Measurements from ENCODE around the gene CD164L2.

The CD164L2 gene

DNA sequence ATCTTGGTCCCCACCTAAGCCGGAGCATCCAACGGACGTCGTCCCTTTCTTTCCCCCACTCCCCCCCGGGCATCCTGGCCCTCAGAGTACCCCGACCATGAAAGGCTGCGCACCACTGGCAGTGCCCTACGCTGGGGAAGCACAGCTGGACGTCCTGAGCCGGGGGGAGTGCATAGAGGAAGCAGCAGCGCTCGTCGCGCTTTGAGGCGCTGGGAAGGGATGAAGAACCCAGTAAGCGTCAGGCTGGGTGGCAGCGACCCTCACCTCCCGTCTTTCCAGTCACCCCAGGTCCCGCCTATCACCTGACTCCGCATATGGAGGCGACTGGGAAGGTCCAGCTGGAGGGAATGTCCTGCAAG is 22.1 kb downstream of the CD164L2 start:
- DNase-seq: no peak

- DNase-seq: no peak
Measured at GRCh38 chr1:27360159-27361043, 22.7 kb downstream of the CD164L2 start.

- no peak for DNase-seq
Measured at GRCh38 chr1:27359822-27360158, 23.3 kb downstream of the CD164L2 start.

GRCh38 chr1:27358928-27359313 is 24.2 kb downstream of the CD164L2 start:
- DNase-seq: no peak

DNA sequence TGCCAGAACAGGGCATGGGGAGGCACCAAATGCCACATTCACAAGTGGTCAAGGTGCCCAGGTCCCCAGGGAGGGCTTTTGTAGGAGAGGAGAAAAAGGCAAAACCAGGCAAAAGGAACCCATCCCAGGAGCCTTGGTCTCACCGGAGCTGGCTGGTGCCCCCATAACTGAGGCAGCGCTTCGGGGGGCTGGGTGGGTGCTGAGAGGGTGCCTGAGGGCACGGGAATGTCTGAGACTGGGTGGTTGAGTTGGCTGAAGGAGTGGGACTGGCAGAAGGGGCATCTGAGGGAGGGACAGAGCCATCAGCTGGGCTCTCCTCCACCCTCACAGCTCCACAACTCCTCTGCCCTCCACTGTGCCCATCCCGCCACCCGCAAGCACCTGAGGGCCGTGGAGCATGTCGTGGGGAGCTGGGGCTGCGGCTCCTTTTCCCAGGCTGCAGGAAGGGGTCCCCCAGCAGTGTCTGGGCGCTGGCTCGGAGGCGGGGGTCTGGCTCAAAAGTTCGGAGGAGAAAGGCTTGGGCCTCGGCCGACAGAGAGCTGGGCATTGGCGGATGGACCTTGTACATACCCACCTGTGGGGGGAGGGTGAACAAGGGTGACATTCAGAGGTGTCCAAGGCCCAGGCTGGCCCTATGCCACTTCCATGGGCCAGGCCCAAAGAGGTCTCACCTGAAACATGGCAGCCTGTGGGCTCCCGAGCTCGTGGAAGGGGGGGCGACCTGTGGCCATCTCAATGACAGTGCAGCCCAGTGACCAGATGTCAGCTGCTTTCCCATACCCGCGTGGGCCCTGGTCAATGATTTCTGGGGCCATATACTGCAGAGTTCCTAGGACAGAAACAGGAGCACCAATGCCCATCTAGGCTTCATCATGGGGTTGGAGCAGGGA is 24.9 kb downstream of the CD164L2 start:
- DNase-seq: no peak

DNA sequence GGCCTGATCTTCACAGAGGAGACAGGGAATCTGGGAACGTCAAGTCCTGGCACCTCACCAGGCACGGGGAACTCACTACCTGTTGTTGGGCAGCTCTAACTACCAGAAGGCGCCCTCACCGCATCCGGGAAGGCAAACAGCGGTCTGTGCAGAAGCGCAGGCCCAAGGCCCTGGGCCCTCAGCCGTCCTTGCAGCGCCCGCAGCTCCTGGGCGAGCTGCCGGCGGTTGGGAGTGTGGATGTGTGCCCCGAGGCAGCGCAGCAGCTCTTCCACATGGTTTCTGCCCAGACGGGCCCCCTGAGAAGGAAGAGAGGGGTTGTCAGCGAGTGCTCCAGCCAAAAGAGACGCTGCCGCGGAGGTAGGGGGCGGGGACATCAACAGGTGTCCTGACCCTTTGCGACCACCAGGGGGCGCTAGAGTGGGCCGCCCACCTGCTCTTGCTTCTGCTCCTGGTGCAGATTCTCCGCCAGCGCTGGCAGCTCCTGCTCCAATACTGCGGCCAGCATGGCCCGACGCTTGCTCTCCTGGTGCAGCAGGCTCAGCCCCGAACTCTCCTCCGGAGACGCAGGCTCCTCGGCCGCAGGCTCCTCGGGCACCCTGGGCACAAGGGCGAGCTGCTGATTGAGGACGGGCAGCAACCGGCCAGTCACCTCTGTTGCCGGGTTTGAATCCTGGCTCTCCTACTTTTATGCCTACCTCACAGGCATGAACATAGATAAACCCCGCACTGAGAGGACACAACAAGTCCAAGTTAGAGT is 25.7 kb downstream of the CD164L2 start:
- DNase-seq: no peak

DNA sequence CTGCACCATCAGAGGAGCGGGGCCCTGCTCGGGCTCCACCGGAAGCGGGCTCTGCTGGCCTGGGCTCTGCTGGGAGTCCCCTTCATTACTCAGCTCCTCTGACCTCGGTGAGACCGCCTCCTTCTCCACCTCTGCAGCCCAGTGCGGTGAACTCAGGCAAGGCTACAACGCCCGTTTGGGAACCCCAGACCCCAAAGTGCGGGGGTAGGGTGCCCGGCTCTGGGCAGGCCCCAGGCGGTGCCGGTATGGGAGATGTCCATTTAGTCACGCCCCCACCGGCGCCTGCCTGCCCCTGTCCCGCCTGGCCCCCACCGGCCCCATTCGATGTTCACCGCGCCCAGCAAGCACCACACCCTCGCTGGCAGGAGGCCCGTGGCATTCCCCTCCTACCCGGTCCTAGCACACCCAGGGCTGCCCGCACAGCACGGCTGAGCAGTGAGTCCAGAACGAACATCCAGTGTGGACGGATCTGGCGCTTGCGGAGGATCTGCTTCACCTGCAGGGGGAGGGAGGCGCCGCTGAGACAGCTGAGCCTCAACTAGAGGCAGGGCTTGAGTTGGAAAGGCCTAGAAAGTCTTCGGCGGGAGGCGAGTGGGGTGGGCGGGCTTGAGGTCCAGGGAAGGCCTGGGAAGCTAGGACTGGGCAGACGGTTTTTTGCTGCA is 26.4 kb downstream of the CD164L2 start:
- no peak for DNase-seq

DNA sequence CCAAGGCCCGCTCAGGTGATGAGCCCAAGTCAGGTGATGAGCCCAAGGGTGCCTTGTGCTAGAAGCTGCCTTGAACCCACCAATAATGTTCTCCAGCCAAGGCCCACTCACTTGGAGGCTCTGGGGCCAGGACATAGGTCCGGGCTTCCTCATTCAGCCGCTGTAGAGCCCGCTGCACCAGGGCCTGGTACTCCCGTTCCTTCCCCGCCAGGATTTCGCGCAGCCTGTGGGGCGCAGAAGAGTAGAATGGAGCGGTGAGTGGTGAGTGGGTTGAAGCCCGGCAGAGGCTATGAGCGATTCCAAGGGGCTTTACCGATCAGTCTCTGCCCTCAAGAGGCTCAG is 26.9 kb downstream of the CD164L2 start:
- no peak for DNase-seq

- DNase-seq: no peak
Measured at GRCh38 chr1:27355683-27356082, 27.4 kb downstream of the CD164L2 start.

- no peak for DNase-seq
Measured at GRCh38 chr1:27353629-27354028, 29.5 kb downstream of the CD164L2 start.

DNA sequence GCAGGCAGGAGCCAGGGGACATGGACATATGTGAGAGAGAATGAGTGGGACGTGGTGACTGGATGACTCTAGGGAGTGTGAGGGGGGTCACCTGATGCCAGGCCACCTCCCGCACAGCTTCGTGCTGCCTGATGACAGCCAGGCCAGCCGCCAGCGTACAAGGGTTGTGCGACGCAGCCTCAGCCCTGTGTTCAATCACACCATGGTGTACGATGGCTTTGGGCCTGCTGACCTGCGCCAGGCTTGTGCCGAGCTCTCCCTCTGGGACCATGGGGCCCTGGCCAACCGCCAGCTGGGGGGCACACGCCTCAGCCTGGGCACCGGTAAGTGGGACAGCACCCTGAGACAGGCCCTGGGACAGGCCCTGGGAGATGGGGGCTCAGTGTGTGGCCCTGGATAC is 30.0 kb downstream of the CD164L2 start:
- no peak for DNase-seq

- DNase-seq: no peak
Measured at GRCh38 chr1:27351541-27352107, 31.5 kb downstream of the CD164L2 start.

DNA sequence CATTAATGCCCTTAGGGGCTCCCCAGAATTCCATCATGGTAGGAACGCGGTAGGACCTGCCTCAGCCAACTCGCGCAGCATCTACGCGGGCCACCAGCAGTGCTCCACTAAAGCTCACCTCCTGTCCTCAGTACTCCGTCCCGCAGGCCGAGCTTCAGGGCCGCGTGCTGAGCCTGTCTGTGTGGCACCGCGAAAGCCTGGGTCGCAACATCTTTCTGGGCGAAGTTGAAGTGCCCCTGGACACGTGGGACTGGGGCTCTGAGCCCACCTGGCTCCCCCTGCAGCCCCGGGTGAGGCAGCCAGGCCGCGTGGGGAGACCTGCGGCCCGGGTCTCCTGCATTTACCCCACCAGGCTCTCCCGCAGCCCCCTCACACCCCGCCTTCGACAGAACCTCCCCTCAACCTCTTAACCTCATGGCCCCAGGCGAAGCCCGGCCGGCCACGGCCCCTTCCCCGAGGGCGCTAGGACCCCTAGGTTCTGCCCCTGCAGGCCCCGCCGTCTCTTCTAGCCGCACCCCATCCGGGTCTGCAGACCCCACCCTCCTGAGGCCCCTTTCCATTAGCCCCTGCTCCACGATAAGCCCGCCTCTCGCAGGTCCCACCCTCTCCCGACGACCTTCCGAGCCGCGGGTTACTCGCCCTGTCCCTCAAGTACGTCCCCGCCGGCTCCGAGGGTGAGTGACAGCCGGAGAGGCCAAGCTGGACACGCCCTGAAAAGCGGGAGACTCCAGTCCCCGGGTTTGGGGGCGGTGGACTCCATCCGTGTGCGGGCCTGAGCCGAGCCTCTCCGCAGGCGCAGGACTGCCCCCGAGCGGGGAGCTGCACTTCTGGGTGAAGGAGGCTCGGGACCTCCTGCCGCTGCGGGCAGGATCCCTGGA is 32.2 kb downstream of the CD164L2 start:
- no peak for DNase-seq

DNA sequence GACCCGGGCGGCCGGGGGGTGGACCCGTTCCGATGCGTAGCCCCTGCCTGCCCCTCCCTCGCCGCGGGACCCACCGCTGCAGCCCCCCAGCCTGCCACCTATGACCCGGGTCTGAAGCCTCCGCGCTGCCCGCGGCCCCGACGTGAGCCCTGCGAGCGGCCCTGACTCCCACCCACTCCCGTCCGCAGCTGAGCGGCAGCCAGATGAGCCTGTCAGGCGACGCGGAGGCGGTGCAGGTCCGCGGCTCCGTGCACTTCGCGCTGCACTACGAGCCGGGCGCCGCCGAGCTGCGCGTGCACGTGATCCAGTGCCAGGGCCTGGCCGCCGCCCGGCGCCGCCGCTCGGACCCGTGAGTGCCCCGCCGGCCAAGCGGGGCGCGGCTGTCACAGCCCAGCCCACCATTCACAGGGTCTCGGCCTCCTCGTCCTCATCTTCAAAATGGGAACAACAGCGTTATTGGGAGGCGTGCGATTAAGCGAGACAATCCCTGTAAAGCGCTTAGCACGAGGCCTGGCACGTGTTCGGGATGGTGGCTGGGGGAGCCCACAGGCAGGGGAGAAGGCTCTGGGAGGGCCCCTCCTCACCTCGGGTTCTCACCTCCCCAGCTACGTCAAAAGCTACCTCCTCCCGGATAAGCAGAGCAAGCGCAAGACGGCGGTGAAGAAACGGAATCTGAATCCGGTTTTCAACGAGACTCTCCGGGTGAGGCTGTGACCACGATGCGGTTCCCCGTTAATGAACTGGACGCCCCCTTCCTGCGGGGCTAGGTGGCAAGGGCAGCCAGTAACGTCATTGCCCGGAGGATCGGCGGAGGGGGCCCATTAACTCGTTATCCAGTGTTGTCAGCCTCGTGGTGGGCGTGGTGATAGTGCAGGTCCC is 33.1 kb downstream of the CD164L2 start:
- DNase-seq: peak; percentile 69

- peak; percentile 63 for DNase-seq
Measured at GRCh38 chr1:27348861-27349783, 34.0 kb downstream of the CD164L2 start.

GRCh38 chr1:27346991-27347624 is 36.0 kb downstream of the CD164L2 start:
- DNase-seq: no peak

DNA sequence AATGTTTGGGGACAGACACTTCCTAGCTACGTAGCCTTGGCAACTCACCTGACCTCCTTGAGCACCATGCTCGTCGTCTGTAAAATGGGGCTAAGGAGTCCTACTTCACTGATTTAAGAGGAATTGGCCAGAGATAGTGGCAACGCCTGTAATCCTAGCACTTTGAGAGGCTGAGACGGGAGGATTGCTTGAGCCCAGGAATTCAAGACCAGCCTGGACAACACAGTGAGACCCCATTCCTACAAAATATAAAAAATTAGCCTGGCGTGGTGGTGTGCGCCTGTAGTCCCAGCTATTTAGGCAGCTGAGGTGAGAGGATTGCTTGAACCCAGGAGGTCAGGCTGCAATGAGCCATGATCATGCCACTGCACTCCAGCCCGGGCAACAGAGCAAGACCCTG is 36.8 kb downstream of the CD164L2 start:
- DNase-seq: no peak

DNA sequence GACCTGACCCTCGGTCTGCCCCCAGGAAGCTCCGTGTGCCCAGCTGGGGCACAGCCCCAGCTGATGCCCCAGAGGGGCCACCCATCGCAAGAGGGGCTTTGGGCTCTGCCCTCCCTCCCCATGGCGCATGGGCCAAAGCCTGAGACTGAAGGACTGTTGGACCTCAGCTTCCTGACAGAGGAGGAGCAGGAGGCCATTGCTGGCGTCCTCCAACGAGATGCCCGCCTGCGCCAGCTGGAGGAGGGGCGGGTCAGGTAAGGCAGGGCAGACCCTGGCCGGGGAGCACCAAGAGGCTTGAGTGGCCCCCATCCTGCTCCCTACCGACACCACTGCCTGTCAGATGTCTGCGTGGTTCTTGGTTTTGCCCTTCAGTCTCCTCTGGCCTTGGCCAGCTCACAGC is 37.9 kb downstream of the CD164L2 start:
- no peak for DNase-seq

- DNase-seq: no peak
Measured at GRCh38 chr1:27343639-27344025, 39.5 kb downstream of the CD164L2 start.
